GM12878 (cell line): ENCODE measurements around the gene TAS2R41.

Source experiments
- CHD1 ChIP-seq: IDR thresholded peaks from 2 replicates; pipeline ENCODE4 v1.6.1; 2012; ENCODE audit warnings: low read depth, low read length, improper control_type of control experiment
- EZH2 ChIP-seq: IDR thresholded peaks from 2 replicates; pipeline ENCODE4 v1.6.1; 2012; ENCODE audit warnings: low read depth, mild to moderate bottlenecking, control low read depth, inconsistent platforms, low read length, borderline replicate concordance; ENCODE audit not compliant: control insufficient read depth
- FOXM1 ChIP-seq: IDR thresholded peaks from 2 replicates; pipeline ENCODE4 v1.6.1; 2012; ENCODE audit warnings: low read depth, mild to moderate bottlenecking, inconsistent platforms, low read length, moderate library complexity
- GABPA ChIP-seq: IDR thresholded peaks from 2 replicates; pipeline ENCODE4 v1.6.1; 2014; ENCODE audit warnings: antibody characterized with exemption, low read depth, mild to moderate bottlenecking, inconsistent platforms
- HDAC2 ChIP-seq: fragments of 200-600 bp; sonication (generic); IDR thresholded peaks from 2 replicates; pipeline ENCODE4 v1.6.1; 2017
- NFYB ChIP-seq: IDR thresholded peaks from 2 replicates; pipeline ENCODE4 v1.6.1; 2011; ENCODE audit warnings: low read depth, mild to moderate bottlenecking, low read length, improper control_type of control experiment, moderate library complexity; ENCODE audit not compliant: insufficient read depth
- ZNF384 ChIP-seq: IDR thresholded peaks from 2 replicates; pipeline ENCODE4 v1.6.1; 2012; ENCODE audit warnings: low read depth, mild to moderate bottlenecking, low read length, improper control_type of control experiment, borderline replicate concordance
- TF ChIP-seq, protein P1 (sequence below), 3 experiments: IDR thresholded peaks in 2 of 3; conservative IDR thresholded peaks in 1 of 3; 2 replicates each; pipeline ENCODE4 v1.5.1; 2011; ENCODE audit warnings: low read depth in 3 of 3, low read length in 3 of 3, mild to moderate bottlenecking in 3 of 3, control low read depth in 2 of 3, moderate library complexity in 2 of 3, inconsistent platforms in 1 of 3, mixed read lengths in 1 of 3; ENCODE audit not compliant: control insufficient read depth in 2 of 3, insufficient read depth in 1 of 3; ENCODE audit errors: extremely low read depth in 1 of 3

DNA sequence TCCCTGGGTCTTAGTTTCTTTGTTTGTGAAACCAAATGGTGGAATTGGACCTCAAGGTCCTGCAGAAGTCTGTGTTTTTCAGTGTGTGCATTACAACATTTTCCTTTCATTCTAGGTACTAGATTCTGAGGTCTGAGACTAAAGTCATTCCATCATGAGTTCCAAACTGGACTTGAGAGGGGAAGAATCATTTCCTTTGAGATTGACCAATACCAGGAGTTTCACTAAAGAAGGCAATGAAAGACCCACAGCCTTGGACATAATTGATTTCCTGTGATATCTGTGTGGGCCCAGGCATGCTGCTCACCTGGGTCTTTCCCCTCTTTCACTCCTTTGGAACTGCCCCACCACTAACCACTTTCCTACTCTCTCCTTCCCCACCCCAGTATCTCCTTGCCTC lies 18.2 kb downstream of the TAS2R41 start:
- TF ChIP-seq NFYB: no peak
- no peak for TF ChIP-seq GABPA
- TF ChIP-seq EZH2: no peak
- no peak for TF ChIP-seq FOXM1
- TF ChIP-seq, protein P1, sequence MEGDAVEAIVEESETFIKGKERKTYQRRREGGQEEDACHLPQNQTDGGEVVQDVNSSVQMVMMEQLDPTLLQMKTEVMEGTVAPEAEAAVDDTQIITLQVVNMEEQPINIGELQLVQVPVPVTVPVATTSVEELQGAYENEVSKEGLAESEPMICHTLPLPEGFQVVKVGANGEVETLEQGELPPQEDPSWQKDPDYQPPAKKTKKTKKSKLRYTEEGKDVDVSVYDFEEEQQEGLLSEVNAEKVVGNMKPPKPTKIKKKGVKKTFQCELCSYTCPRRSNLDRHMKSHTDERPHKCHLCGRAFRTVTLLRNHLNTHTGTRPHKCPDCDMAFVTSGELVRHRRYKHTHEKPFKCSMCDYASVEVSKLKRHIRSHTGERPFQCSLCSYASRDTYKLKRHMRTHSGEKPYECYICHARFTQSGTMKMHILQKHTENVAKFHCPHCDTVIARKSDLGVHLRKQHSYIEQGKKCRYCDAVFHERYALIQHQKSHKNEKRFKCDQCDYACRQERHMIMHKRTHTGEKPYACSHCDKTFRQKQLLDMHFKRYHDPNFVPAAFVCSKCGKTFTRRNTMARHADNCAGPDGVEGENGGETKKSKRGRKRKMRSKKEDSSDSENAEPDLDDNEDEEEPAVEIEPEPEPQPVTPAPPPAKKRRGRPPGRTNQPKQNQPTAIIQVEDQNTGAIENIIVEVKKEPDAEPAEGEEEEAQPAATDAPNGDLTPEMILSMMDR (IDR thresholded peaks at IDR 0.05 in 2 of 3, conservative IDR thresholded peaks at IDR 0.05 in 1 of 3; ENCODE audit: control insufficient read depth in 2 of 3, extremely low read depth in 1 of 3, insufficient read depth in 1 of 3, low read depth in 3 of 3, low read length in 3 of 3): no peak
- TF ChIP-seq ZNF384: no peak
- no peak for TF ChIP-seq CHD1
- no peak for TF ChIP-seq HDAC2
